SK-N-MC (cell line): Measurements from ENCODE around the gene GPC6.

Experiments
- EZH2 ChIP-seq: fragments of 200-600 bp; sonication (generic); IDR thresholded peaks from one replicate; pipeline ENCODE4 v1.6.1; 2017; ENCODE audit warnings: antibody characterized with exemption
- FOXP2 ChIP-seq: optimal IDR thresholded peaks from 2 replicates; pipeline ENCODE3; 2011; ENCODE audit warnings: mild to moderate bottlenecking, moderate library complexity; ENCODE audit not compliant: insufficient read depth; ENCODE audit errors: extremely low read length, control extremely low read depth
- POLR2AphosphoS5 ChIP-seq: IDR thresholded peaks from 2 replicates; pipeline ENCODE4 v1.6.1; 2012; ENCODE audit warnings: mild to moderate bottlenecking, low read depth, low read length, borderline replicate concordance

DNA sequence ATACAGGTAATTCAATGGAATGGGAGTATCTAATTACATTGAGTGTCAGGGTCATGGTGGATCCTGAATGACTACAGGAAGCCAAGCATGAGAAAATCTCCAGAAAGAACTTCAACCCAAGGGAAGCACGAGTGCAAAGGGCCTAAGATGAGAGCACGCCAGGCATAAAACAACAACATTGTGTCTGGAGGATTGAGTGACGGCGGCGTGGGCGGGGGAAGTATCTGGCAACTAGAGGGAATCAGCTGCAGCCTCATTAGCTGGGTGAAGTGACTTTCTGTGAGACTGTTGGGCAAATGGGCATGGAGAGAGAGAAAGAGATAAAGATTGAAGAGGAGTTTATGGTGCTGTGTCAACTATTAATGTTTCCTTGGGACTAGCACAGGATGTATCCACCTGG is 194.3 kb downstream of the GPC6 start:
- TF ChIP-seq POLR2AphosphoS5 (no peak), EZH2 (no peak), FOXP2 (no peak)
